ENCODE measurements around the gene SHISA5. TPM values are rescaled to one million over a fixed set of nuclear protein-coding genes. Genes with fewer than 3 reads are reported as not detected.

Gene SHISA5
- total RNA-seq, 2 experiments from 2014 or later: 68.8 to 73.5 TPM

Other genes with a start within 250 kb of the SHISA5 start
- 10 to 100 TPM; 31.5 to 34.6 TPM for gene NME6, start 202.8 kb downstream of the SHISA5 start, total RNA-seq
- not detected for gene SPINK8, start 170.5 kb downstream of the SHISA5 start, total RNA-seq
- not detected for gene FBXW12, start 132.0 kb downstream of the SHISA5 start, total RNA-seq
- gene PLXNB1, start 74.1 kb downstream of the SHISA5 start, total RNA-seq: 1 to 10 TPM; 1.6 to 2.4 TPM
- 10 to 100 TPM; 28.2 to 29.5 TPM for gene CCDC51, start 64.1 kb downstream of the SHISA5 start, total RNA-seq
- 100 to 1,000 TPM; 398 to 421 TPM for gene TMA7, start 63.9 kb downstream of the SHISA5 start, total RNA-seq
- gene ATRIP, start 57.4 kb downstream of the SHISA5 start, total RNA-seq: 10 to 100 TPM; 17.3 to 17.9 TPM
- 10 to 100 TPM; 33.7 to 36.1 TPM for gene PFKFB4, start 52.6 kb upstream of the SHISA5 start, total RNA-seq
- not detected for gene UCN2, start 59.6 kb upstream of the SHISA5 start, total RNA-seq
- 1 to 10 TPM; 1.4 to 1.8 TPM for gene COL7A1, start 91.2 kb upstream of the SHISA5 start, total RNA-seq
- gene UQCRC1, start 105.5 kb upstream of the SHISA5 start, total RNA-seq: 100 to 1,000 TPM; 193 to 209 TPM
- not detected for gene TMEM89, start 117.6 kb upstream of the SHISA5 start, total RNA-seq
- 10 to 100 TPM; 16.6 to 18.4 TPM for gene SLC26A6, start 131.3 kb upstream of the SHISA5 start, total RNA-seq
- 10 to 100 TPM; 18.2 to 18.6 TPM for gene CELSR3, start 158.7 kb upstream of the SHISA5 start, total RNA-seq
- gene NCKIPSD, start 181.7 kb upstream of the SHISA5 start, total RNA-seq: 10 to 100 TPM; 43.8 to 43.9 TPM
- 10 to 100 TPM; 42.6 to 49.9 TPM for gene IP6K2, start 213.0 kb upstream of the SHISA5 start, total RNA-seq